CD4-positive, alpha-beta T cell treated with Interleukin-4 for 4 hours (primary cell): ENCODE results near the gene TLCD3B.
"Not testable (repeated sequence)": the region's sequence is repeated elsewhere in the genome, so short reads cannot be mapped to it uniquely, and the experiment has no call there.

Experiments used
- DNase-seq: peaks from one replicate; pipeline ENCODE4 v3.0.0-alpha.2; 2020

The TLCD3B gene

GRCh38 chr16:30060836-30061554 lies 29.9 kb upstream of the TLCD3B start:
- DNase-seq: no peak

GRCh38 chr16:30060346-30060745 lies 29.3 kb upstream of the TLCD3B start:
- DNase-seq: no peak

GRCh38 chr16:30054959-30055553 lies 24.0 kb upstream of the TLCD3B start:
- peak; percentile 36 for DNase-seq

- DNase-seq: no peak
Measured at GRCh38 chr16:30054451-30054850, 23.4 kb upstream of the TLCD3B start.

- no peak for DNase-seq
Measured at GRCh38 chr16:30053376-30054015, 22.4 kb upstream of the TLCD3B start.

- peak; percentile 87 for DNase-seq
Measured at GRCh38 chr16:30052671-30053372, 21.8 kb upstream of the TLCD3B start.

- DNase-seq: no peak
Measured at GRCh38 chr16:30051518-30051917, 20.4 kb upstream of the TLCD3B start.

GRCh38 chr16:30049871-30050270 lies 18.8 kb upstream of the TLCD3B start:
- no peak for DNase-seq

- DNase-seq: no peak
Measured at GRCh38 chr16:30046588-30046987, 15.5 kb upstream of the TLCD3B start.

GRCh38 chr16:30046178-30046577 lies 15.1 kb upstream of the TLCD3B start:
- DNase-seq: no peak

- peak; percentile 41 for DNase-seq
Measured at GRCh38 chr16:30041841-30042240, 10.8 kb upstream of the TLCD3B start.

GRCh38 chr16:30040690-30041089 lies 9.6 kb upstream of the TLCD3B start:
- not testable (repeated sequence) for DNase-seq

GRCh38 chr16:30040221-30040620 lies 9.2 kb upstream of the TLCD3B start:
- DNase-seq: no peak

GRCh38 chr16:30033270-30033669 lies 2.2 kb upstream of the TLCD3B start:
- DNase-seq: no peak

- peak; percentile 60 for DNase-seq
Measured at GRCh38 chr16:30032083-30032819, 1.2 kb upstream of the TLCD3B start.

- no peak for DNase-seq
Measured at GRCh38 chr16:30031477-30031918, 427 bp upstream of the TLCD3B start.

- no peak for DNase-seq
Measured at GRCh38 chr16:30030011-30030685, 923 bp downstream of the TLCD3B start.

GRCh38 chr16:30028438-30029076 lies 2.5 kb downstream of the TLCD3B start:
- DNase-seq: no peak

- DNase-seq: no peak
Measured at GRCh38 chr16:30027588-30028437, 3.3 kb downstream of the TLCD3B start.

- no peak for DNase-seq
Measured at GRCh38 chr16:30026449-30026848, 4.6 kb downstream of the TLCD3B start.

- no peak for DNase-seq
Measured at GRCh38 chr16:30025574-30025973, 5.5 kb downstream of the TLCD3B start.
